ENCODE measurements around the gene MORC2. TPM values are rescaled to one million over a fixed set of nuclear protein-coding genes. Genes with fewer than 3 reads are reported as not detected.
A peak's percentile ranks its signal among the peaks of the same experiment; 100 is the strongest.

The MORC2 gene
- total RNA-seq, 1 donor from 2014 or later = 18.0 TPM

- DNase-seq = no peak
- no peaks in the 10 kb centered on the region for H3K27me3 ChIP-seq (ENCODE audit: low read depth)
- peaks cover 42% of the 10 kb centered on the region for H3K36me3 ChIP-seq
- TF ChIP-seq CTCF (IDR thresholded peaks at IDR 0.05; ENCODE audit: borderline replicate concordance) = no peak
- no peak overlapping the region for H3K27ac ChIP-seq (replicated peaks)
- intact Hi-C loops (cut with micrococcal nuclease) = no loop called here
- H3K9me3 ChIP-seq (replicated peaks) = no peaks in the 10 kb centered on the region
- H3K4me1 ChIP-seq = no peaks in the 10 kb centered on the region
- H3K4me3 ChIP-seq = no peak overlapping the region
Observed at GRCh38 chr22:30892731-30893221, 75.8 kb downstream of the MORC2 start.

GRCh38 chr22:30892286-30892685 is 76.3 kb downstream of the MORC2 start:
- no peak overlapping the region for H3K27ac ChIP-seq (replicated peaks)
- H3K4me1 ChIP-seq = peaks cover 2% of the 10 kb centered on the region
- H3K36me3 ChIP-seq = peaks cover 42% of the 10 kb centered on the region
- H3K27me3 ChIP-seq (ENCODE audit: low read depth) = no peaks in the 10 kb centered on the region
- no peaks in the 10 kb centered on the region for H3K9me3 ChIP-seq (replicated peaks)
- H3K4me3 ChIP-seq = no peak overlapping the region
- intact Hi-C loops (cut with micrococcal nuclease) = no loop called here
- TF ChIP-seq CTCF (IDR thresholded peaks at IDR 0.05; ENCODE audit: borderline replicate concordance) = no peak
- DNase-seq = peak; percentile 1

GRCh38 chr22:30891781-30892180 is 76.8 kb downstream of the MORC2 start:
- DNase-seq = no peak
- Histone ChIP-seq H3K27ac (replicated peaks) (no peak overlapping the region), H3K36me3 (peaks cover 42% of the 10 kb centered on the region), H3K4me1 (peaks cover 7% of the 10 kb centered on the region), H3K4me3 (no peak overlapping the region), H3K9me3 (replicated peaks) (no peaks in the 10 kb centered on the region), H3K27me3 (ENCODE audit: low read depth) (no peaks in the 10 kb centered on the region)
- intact Hi-C loops (cut with micrococcal nuclease) = no loop called here
- TF ChIP-seq CTCF (IDR thresholded peaks at IDR 0.05; ENCODE audit: borderline replicate concordance) = no peak

- Histone ChIP-seq H3K4me1 (peaks cover 9% of the 10 kb centered on the region), H3K27me3 (ENCODE audit: low read depth) (no peaks in the 10 kb centered on the region), H3K9me3 (replicated peaks) (no peaks in the 10 kb centered on the region), H3K36me3 (peaks cover 42% of the 10 kb centered on the region), H3K4me3 (no peak overlapping the region), H3K27ac (replicated peaks) (no peak overlapping the region)
- TF ChIP-seq CTCF (IDR thresholded peaks at IDR 0.05; ENCODE audit: borderline replicate concordance) = no peak
- DNase-seq = no peak
- intact Hi-C loops (cut with micrococcal nuclease) = no loop called here
Observed at GRCh38 chr22:30891443-30891755, 77.2 kb downstream of the MORC2 start.

DNA sequence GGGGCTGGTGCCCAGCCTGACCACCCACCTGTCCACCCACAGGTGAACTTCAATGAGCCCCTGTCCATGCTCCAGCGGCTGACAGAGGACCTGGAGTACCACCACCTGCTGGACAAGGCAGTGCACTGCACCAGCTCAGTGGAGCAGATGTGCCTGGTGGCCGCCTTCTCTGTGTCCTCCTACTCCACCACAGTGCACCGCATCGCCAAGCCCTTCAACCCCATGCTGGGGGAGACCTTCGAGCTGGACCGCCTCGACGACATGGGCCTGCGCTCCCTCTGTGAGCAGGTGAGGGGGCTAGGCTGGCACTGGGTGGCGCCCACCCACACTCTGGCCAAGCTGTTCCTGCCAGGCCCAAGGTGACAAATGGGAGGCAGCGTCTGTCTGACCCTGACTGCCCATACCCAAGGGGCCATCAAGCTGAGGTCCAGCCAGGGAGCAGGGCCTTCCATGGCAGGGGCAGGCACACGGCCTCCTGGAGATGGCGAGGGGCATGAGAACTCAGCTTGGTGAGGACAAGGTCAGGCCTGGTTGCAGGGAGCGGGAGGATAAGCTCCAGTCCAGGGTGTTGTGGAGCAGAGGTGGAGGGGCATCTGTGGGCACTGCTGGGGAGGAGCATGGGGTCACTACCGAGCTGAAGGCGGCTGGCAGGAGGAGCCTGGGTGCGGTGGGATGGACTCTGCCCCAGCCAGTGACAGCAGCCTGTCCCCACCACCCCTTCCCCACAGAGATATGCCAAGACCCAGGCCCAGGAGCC is 77.7 kb downstream of the MORC2 start:
- H3K9me3 ChIP-seq (replicated peaks) = no peaks in the 10 kb centered on the region
- H3K4me1 ChIP-seq = peaks cover 9% of the 10 kb centered on the region
- intact Hi-C loops (cut with micrococcal nuclease) = no loop called here
- peak; percentile 16 for DNase-seq
- no peaks in the 10 kb centered on the region for H3K27me3 ChIP-seq (ENCODE audit: low read depth)
- TF ChIP-seq CTCF (IDR thresholded peaks at IDR 0.05; ENCODE audit: borderline replicate concordance) = peak; percentile 79
- peaks cover 42% of the 10 kb centered on the region for H3K36me3 ChIP-seq
- H3K4me3 ChIP-seq = no peak overlapping the region
- no peak overlapping the region for H3K27ac ChIP-seq (replicated peaks)

All from left ventricle myocardium inferior (tissue), 1 donor.